SK-N-SH (cell line): Measurements from ENCODE around the gene SHMT2.

Experiments
- MAX ChIP-seq: IDR thresholded peaks from 2 replicates; pipeline ENCODE4 v1.4.0; 2012; ENCODE audit warnings: low read depth
- MXI1 ChIP-seq: IDR thresholded peaks from 2 replicates; pipeline ENCODE4 v1.6.1; 2012; ENCODE audit warnings: mild to moderate bottlenecking, low read depth, low read length, improper control_type of control experiment
- POLR2AphosphoS5 ChIP-seq: IDR thresholded peaks from 2 replicates; pipeline ENCODE4 v1.6.1; 2012; ENCODE audit warnings: low read depth, low read length
- TF ChIP-seq, protein P1 (sequence below): fragments of 200-600 bp; sonication (generic); IDR thresholded peaks from 2 replicates; pipeline ENCODE4 v1.6.1; 2017; ENCODE audit warnings: antibody characterized with exemption, mild to moderate bottlenecking, moderate library complexity

GRCh38 chr12:57199191-57199590 is 30.3 kb upstream of the SHMT2 start:
- TF ChIP-seq, protein P1, sequence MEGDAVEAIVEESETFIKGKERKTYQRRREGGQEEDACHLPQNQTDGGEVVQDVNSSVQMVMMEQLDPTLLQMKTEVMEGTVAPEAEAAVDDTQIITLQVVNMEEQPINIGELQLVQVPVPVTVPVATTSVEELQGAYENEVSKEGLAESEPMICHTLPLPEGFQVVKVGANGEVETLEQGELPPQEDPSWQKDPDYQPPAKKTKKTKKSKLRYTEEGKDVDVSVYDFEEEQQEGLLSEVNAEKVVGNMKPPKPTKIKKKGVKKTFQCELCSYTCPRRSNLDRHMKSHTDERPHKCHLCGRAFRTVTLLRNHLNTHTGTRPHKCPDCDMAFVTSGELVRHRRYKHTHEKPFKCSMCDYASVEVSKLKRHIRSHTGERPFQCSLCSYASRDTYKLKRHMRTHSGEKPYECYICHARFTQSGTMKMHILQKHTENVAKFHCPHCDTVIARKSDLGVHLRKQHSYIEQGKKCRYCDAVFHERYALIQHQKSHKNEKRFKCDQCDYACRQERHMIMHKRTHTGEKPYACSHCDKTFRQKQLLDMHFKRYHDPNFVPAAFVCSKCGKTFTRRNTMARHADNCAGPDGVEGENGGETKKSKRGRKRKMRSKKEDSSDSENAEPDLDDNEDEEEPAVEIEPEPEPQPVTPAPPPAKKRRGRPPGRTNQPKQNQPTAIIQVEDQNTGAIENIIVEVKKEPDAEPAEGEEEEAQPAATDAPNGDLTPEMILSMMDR, result no peak
- TF ChIP-seq POLR2AphosphoS5 (no peak), MXI1 (no peak), MAX (no peak)
